ENCODE data around the gene CTTNBP2NL. TPM values are rescaled to one million over a fixed set of nuclear protein-coding genes. Genes with fewer than 3 reads are reported as not detected.
A peak's percentile ranks its signal among the peaks of the same experiment; 100 is the strongest.

The CTTNBP2NL gene, protein sequence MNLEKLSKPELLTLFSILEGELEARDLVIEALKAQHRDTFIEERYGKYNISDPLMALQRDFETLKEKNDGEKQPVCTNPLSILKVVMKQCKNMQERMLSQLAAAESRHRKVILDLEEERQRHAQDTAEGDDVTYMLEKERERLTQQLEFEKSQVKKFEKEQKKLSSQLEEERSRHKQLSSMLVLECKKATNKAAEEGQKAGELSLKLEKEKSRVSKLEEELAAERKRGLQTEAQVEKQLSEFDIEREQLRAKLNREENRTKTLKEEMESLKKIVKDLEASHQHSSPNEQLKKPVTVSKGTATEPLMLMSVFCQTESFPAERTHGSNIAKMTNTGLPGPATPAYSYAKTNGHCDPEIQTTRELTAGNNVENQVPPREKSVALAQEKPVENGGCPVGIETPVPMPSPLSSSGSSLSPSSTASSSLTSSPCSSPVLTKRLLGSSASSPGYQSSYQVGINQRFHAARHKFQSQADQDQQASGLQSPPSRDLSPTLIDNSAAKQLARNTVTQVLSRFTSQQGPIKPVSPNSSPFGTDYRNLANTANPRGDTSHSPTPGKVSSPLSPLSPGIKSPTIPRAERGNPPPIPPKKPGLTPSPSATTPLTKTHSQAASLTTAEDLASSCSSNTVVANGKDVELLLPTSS
- total RNA-seq (10 to 100 TPM; 16.3 to 19.4 TPM), polyA plus RNA-seq (ENCODE audit: insufficient read depth, low read depth, low replicate concordance) (13.8 TPM)
- long read RNA-seq, donor 1, full-length matches to known transcripts, result 15 of 15 reads
- long read RNA-seq, donor 1, partial matches to known transcripts, result 0 of 15 reads
- long read RNA-seq, donor 1, other reads (novel, unspliced or antisense), result 0 of 15 reads
- long read RNA-seq, donor 2, full-length matches to known transcripts, result 7 of 7 reads
- long read RNA-seq, donor 2, partial matches to known transcripts, result 0 of 7 reads
- long read RNA-seq, donor 2, other reads (novel, unspliced or antisense), result 0 of 7 reads

DNA sequence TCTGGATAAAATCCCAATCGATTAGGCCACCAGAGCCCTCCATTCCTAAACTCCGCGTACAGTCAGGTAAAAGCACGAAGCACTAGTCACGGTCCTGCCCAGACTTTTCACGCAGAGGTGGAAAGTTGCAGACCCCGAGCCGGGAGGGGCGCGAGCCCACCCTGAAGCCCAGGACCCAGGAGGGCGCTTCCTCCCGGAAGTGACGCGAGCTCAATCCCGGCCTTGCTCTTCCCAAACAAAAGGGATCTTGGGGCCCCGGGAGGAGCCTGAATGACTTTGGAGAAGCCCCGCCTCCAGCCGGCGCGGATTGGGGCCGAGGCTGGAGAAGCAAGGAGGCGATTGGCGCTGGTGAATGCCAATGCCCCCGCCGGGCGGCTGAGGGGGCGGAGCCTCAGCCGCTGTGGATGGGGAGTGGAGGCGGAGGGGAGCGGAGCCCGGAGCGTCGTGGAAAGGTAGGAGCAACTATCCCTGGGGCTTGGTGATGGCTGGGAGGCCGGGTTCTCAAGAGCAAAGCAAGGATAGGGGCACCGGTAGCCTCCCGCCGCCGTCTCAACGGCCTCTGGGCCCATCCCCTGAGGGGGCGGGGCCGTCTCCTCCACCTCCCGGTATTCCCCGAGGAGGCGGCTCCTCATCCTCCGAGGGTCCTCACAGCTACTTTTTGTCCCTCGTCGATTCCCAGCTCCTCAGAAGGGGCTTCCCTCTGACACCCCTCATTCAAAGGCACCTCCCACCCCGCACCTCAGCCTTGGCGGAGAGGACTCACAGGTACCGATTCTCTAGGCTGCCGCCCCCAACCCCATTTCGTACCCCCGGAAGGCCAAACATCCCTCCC lies at the start of gene CTTNBP2NL:
Gene CTTNBP2NL, plus strand, starts transcription at position 394 of the 832 bp plus-strand sequence. CDS start 19,952 bp downstream, outside the sequence.
- Histone ChIP-seq H3K27ac (peak within 1 kb of the TSS; percentile 86 to 87), H3K9me3 (no peaks in the 10 kb centered on the region), H3K4me1 (peaks cover 17% of the 10 kb centered on the region), H3K27me3 (no peaks in the 10 kb centered on the region), H3K4me3 (peak within 1 kb of the TSS; percentile 92 to 98), H3K36me3 (ENCODE audit: low read depth, missing control alignments) (no peaks in the 10 kb centered on the region)
- DNase-seq, result peak; percentile 99
- intact Hi-C loops (cut with DNase I; ENCODE audit: low total_unique reads), result loop anchor here (5.0 kb wide), 1 partner anchor 311 kb away; the partner anchor contains the start of gene RHOC
- TF ChIP-seq, protein P1, sequence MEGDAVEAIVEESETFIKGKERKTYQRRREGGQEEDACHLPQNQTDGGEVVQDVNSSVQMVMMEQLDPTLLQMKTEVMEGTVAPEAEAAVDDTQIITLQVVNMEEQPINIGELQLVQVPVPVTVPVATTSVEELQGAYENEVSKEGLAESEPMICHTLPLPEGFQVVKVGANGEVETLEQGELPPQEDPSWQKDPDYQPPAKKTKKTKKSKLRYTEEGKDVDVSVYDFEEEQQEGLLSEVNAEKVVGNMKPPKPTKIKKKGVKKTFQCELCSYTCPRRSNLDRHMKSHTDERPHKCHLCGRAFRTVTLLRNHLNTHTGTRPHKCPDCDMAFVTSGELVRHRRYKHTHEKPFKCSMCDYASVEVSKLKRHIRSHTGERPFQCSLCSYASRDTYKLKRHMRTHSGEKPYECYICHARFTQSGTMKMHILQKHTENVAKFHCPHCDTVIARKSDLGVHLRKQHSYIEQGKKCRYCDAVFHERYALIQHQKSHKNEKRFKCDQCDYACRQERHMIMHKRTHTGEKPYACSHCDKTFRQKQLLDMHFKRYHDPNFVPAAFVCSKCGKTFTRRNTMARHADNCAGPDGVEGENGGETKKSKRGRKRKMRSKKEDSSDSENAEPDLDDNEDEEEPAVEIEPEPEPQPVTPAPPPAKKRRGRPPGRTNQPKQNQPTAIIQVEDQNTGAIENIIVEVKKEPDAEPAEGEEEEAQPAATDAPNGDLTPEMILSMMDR (IDR thresholded peaks at IDR 0.05), result no peak
- TF ChIP-seq POLR2A (IDR thresholded peaks at IDR 0.05), result no peak
- WGBS, 2 donors, result 0 to 1% methylated on average over 43 to 52 of the region's 53 CpGs

DNA sequence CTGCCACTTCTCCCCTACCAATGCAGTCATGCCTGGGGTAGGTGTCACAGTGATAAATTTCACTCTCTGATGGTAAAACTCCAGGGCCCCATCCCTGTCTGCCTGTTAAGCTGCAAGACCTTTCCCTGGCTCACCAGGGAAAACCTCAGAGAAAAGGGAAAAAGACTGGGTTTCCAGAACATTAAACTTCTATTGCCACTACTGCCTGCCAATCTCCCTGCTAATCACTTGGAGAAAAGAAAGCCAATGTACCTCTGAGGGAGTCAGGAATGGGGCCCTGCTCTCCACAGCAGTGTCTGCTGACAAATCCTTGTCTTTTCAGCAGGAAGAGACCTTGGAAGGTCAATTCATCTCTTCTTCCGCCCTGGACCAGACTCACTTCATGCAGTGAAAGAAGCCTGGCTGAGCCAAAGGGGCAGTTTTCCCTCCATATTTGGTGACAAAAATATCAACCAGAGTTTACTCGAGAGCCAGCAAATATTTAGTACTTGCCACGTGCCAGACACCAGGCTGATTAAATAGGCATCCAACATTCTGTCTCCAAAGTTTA lies 49.1 kb upstream of the CTTNBP2NL start:
- no peak for DNase-seq
- Histone ChIP-seq H3K9me3 (no peaks in the 10 kb centered on the region), H3K27ac (no peak overlapping the region), H3K36me3 (ENCODE audit: low read depth, missing control alignments) (no peaks in the 10 kb centered on the region), H3K4me1 (no peaks in the 10 kb centered on the region), H3K27me3 (no peaks in the 10 kb centered on the region), H3K4me3 (no peak overlapping the region)
- no peak for TF ChIP-seq POLR2A (IDR thresholded peaks at IDR 0.05)
- TF ChIP-seq, protein P1 (IDR thresholded peaks at IDR 0.05), result no peak
- intact Hi-C loops (cut with DNase I; ENCODE audit: low total_unique reads), result no loop called here
- 61 to 77% methylated on average over 3 of the region's 3 CpGs for WGBS, 2 donors

DNA sequence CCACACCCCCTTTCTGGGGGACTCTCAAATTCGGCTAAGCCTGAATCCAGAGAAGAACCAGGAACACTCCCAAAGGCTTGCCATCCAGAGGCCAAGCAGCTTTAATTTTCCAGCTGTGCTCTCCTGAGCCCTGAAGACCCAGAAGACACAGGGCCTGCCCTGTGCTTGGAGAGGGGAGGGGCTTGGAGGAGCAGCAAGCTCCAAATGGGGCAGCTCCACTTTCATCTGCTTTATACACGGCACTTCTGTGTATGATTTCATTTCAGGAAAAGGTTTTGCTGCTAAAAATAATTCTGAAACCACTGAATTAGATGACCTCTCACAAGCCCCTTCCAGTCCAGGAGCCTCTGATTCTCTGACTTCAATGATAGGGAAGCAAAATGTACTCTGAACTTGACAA lies 39.2 kb upstream of the CTTNBP2NL start:
- Histone ChIP-seq H3K4me3 (no peak overlapping the region), H3K9me3 (no peaks in the 10 kb centered on the region), H3K36me3 (ENCODE audit: low read depth, missing control alignments) (no peaks in the 10 kb centered on the region), H3K27me3 (no peaks in the 10 kb centered on the region), H3K4me1 (peaks cover 13% of the 10 kb centered on the region), H3K27ac (peak overlapping the region; percentile 12 to 25)
- TF ChIP-seq, protein P1 (IDR thresholded peaks at IDR 0.05), result no peak
- TF ChIP-seq POLR2A (IDR thresholded peaks at IDR 0.05), result no peak
- 27 to 57% methylated on average over 2 of the region's 2 CpGs for WGBS, 2 donors
- DNase-seq, result peak; percentile 31
- intact Hi-C loops (cut with DNase I; ENCODE audit: low total_unique reads), result no loop called here

DNA sequence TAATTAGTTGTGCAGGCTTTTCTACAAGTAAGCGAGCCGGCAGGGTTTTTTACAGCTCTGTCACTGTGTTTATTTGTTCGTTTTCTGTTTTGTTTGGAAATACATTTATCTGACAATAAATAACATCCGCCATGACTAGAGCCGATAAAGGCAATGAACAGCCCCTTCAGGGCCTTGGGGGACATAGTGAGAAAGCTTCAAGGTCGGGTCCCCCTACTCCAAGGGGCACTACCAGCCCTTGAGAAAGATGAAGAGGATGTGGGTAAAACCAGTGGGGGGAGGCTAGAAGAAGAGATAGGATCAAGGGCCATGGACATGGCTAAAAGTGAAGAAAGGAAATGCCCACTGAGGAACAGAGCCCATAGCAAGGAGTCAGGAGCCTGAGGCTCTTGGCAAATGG lies 38.5 kb upstream of the CTTNBP2NL start:
- Histone ChIP-seq H3K27ac (peak overlapping the region; percentile 12 to 25), H3K4me1 (peaks cover 13% of the 10 kb centered on the region)

More for the DNA sequence above, 38.5 kb upstream of the CTTNBP2NL start:
- no peak for DNase-seq
- Histone ChIP-seq H3K27me3 (no peaks in the 10 kb centered on the region), H3K36me3 (ENCODE audit: low read depth, missing control alignments) (no peaks in the 10 kb centered on the region), H3K9me3 (no peaks in the 10 kb centered on the region), H3K4me3 (peak overlapping the region in 1 of 2 donors; percentile 4)
- 39 to 67% methylated on average over 6 of the region's 6 CpGs for WGBS, 2 donors
- TF ChIP-seq, protein P1 (IDR thresholded peaks at IDR 0.05), result no peak
- no peak for TF ChIP-seq POLR2A (IDR thresholded peaks at IDR 0.05)
- intact Hi-C loops (cut with DNase I; ENCODE audit: low total_unique reads), result no loop called here

All from testis (tissue), 5 donors.